Activated CD4-positive, alpha-beta T cell treated with anti-CD3 and anti-CD28 coated beads, Interleukin-2, amount 50 U/mL, for 4 hours (primary cell): ENCODE results near the gene EFNA2.

ENCODE experiments used
- DNase-seq, 2 experiments: peaks; one replicate each; pipeline ENCODE4 v3.0.0-alpha.2; 2020

EFNA2 gene

GRCh38 chr19:1249298-1249989 is 36.2 kb upstream of the EFNA2 start:
- peak; percentile 95 to 96 for DNase-seq

GRCh38 chr19:1249990-1250436 is 35.7 kb upstream of the EFNA2 start:
- DNase-seq = no peak

GRCh38 chr19:1250437-1251260 is 35.0 kb upstream of the EFNA2 start:
- peak in 1 of 2 experiments; percentile 47 for DNase-seq

GRCh38 chr19:1251330-1252220 is 34.1 kb upstream of the EFNA2 start:
- peak; percentile 53 to 60 for DNase-seq

GRCh38 chr19:1252221-1252820 is 33.4 kb upstream of the EFNA2 start:
- DNase-seq = no peak

- DNase-seq = peak; percentile 60 to 64
Measured at GRCh38 chr19:1252821-1253513, 32.7 kb upstream of the EFNA2 start.

GRCh38 chr19:1253514-1254080 is 32.1 kb upstream of the EFNA2 start:
- DNase-seq = no peak

GRCh38 chr19:1254081-1254527 is 31.6 kb upstream of the EFNA2 start:
- DNase-seq = no peak

GRCh38 chr19:1254530-1255185 is 31.0 kb upstream of the EFNA2 start:
- DNase-seq = no peak

GRCh38 chr19:1255186-1256161 is 30.2 kb upstream of the EFNA2 start:
- DNase-seq = no peak

- DNase-seq = no peak
Measured at GRCh38 chr19:1256646-1257474, 28.8 kb upstream of the EFNA2 start.

- DNase-seq = no peak
Measured at GRCh38 chr19:1257475-1258162, 28.1 kb upstream of the EFNA2 start.

GRCh38 chr19:1258163-1258492 is 27.5 kb upstream of the EFNA2 start:
- DNase-seq = no peak

- DNase-seq = no peak
Measured at GRCh38 chr19:1258707-1259205, 26.9 kb upstream of the EFNA2 start.

- DNase-seq = no peak
Measured at GRCh38 chr19:1259206-1259875, 26.3 kb upstream of the EFNA2 start.

- DNase-seq = no peak
Measured at GRCh38 chr19:1259876-1260748, 25.6 kb upstream of the EFNA2 start.
